ENCODE data around the gene MTHFD1L. TPM values are rescaled to one million over a fixed set of nuclear protein-coding genes. Genes with fewer than 3 reads are reported as not detected.

Gene MTHFD1L
- total and polyA plus RNA-seq, 2 experiments from 2014 or later, result 18.2 to 37.9 TPM

GRCh38 chr6:151022492-151022891 is 157.0 kb downstream of the MTHFD1L start:
- no peaks in the 10 kb centered on the region for H3K36me3 ChIP-seq
- TF ChIP-seq CTCF (IDR thresholded peaks at IDR 0.05; ENCODE audit: low read depth, low read length), result no peak
- H3K27me3 ChIP-seq, result no peaks in the 10 kb centered on the region
- no peak overlapping the region for H3K27ac ChIP-seq
- no peak overlapping the region for H3K4me3 ChIP-seq
- no peaks in the 10 kb centered on the region for H3K9me3 ChIP-seq (ENCODE audit: low read depth)
- H3K4me1 ChIP-seq (ENCODE audit: low read depth), result peaks cover 7% of the 10 kb centered on the region
- DNase-seq (ENCODE audit: low read depth in 1 of 2, low spot score in 1 of 2), result no peak

GRCh38 chr6:151023342-151023741 is 157.8 kb downstream of the MTHFD1L start:
- Histone ChIP-seq H3K27me3 (no peaks in the 10 kb centered on the region), H3K27ac (no peak overlapping the region), H3K4me1 (ENCODE audit: low read depth) (peaks cover 7% of the 10 kb centered on the region), H3K9me3 (ENCODE audit: low read depth) (no peaks in the 10 kb centered on the region), H3K36me3 (no peaks in the 10 kb centered on the region), H3K4me3 (no peak overlapping the region)
- TF ChIP-seq CTCF (IDR thresholded peaks at IDR 0.05; ENCODE audit: low read depth, low read length), result no peak
- no peak for DNase-seq (ENCODE audit: low read depth in 1 of 2, low spot score in 1 of 2)

- DNase-seq (ENCODE audit: low read depth in 1 of 2, low spot score in 1 of 2), result no peak
- Histone ChIP-seq H3K4me3 (no peak overlapping the region), H3K27me3 (no peaks in the 10 kb centered on the region), H3K27ac (no peak overlapping the region), H3K4me1 (ENCODE audit: low read depth) (peaks cover 7% of the 10 kb centered on the region), H3K36me3 (no peaks in the 10 kb centered on the region), H3K9me3 (ENCODE audit: low read depth) (no peaks in the 10 kb centered on the region)
- TF ChIP-seq CTCF (IDR thresholded peaks at IDR 0.05; ENCODE audit: low read depth, low read length), result no peak
These were observed 159.1 kb downstream of the MTHFD1L start for GRCh38 chr6:151024597-151024996.

GRCh38 chr6:151025076-151025475 is 159.6 kb downstream of the MTHFD1L start:
- TF ChIP-seq CTCF (IDR thresholded peaks at IDR 0.05; ENCODE audit: low read depth, low read length), result no peak
- no peaks in the 10 kb centered on the region for H3K36me3 ChIP-seq
- H3K4me3 ChIP-seq, result no peak overlapping the region
- no peak for DNase-seq (ENCODE audit: low read depth in 1 of 2, low spot score in 1 of 2)
- no peak overlapping the region for H3K27ac ChIP-seq
- no peaks in the 10 kb centered on the region for H3K27me3 ChIP-seq
- H3K4me1 ChIP-seq (ENCODE audit: low read depth), result peaks cover 7% of the 10 kb centered on the region
- H3K9me3 ChIP-seq (ENCODE audit: low read depth), result no peaks in the 10 kb centered on the region

GRCh38 chr6:151026041-151026663 is 160.7 kb downstream of the MTHFD1L start:
- peaks cover 7% of the 10 kb centered on the region for H3K4me1 ChIP-seq (ENCODE audit: low read depth)
- H3K27ac ChIP-seq, result no peak overlapping the region
- H3K9me3 ChIP-seq (ENCODE audit: low read depth), result no peaks in the 10 kb centered on the region
- H3K4me3 ChIP-seq, result no peak overlapping the region
- no peaks in the 10 kb centered on the region for H3K36me3 ChIP-seq
- DNase-seq (ENCODE audit: low read depth in 1 of 2, low spot score in 1 of 2), result no peak
- no peak for TF ChIP-seq CTCF (IDR thresholded peaks at IDR 0.05; ENCODE audit: low read depth, low read length)
- no peaks in the 10 kb centered on the region for H3K27me3 ChIP-seq

Data from cardiac muscle cell (in vitro differentiated cells and primary cell).